HCT116 (cell line): ENCODE results near the gene NSUN4. TPM values are rescaled to one million over a fixed set of nuclear protein-coding genes. Genes with fewer than 3 reads are reported as not detected.
A peak's percentile ranks its signal among the peaks of the same experiment; 100 is the strongest.

Experiments used
- ATAC-seq: fragments of 200-7000 bp; cut with Tn5 transposase; 2 replicates; pipeline ENCODE4 v1.9.1; 2020; ENCODE audit warnings: mild to moderate bottlenecking, moderate library complexity
- BruUV-seq: library from RNA; stranded (reverse); fragments of 400-500 nt; replicated peaks from 2 replicates; lab custom pipeline; 2021; lab: Mats Ljungman, UMichigan
- CTCF ChIA-PET: fragments of 300-600 bp; sonication (Branson Sonifier 250); formaldehyde crosslinking; loops from one replicate; lab custom pipeline; 2021; ENCODE audit warnings: antibody characterized with exemption; lab: Charles Lee
- POLR2A ChIA-PET: fragments of 300-600, 350-600 bp; sonication (Branson Sonifier 250); formaldehyde crosslinking; loops from one replicate; lab custom pipeline; 2021; ENCODE audit warnings: antibody characterized with exemption; lab: Charles Lee
- RAD21 ChIA-PET, 2 experiments: fragments of 300-600 bp; sonication (Branson Sonifier 250); formaldehyde crosslinking; loops; one replicate each; lab custom pipeline; 2023; ENCODE audit warnings: low total read pairs in 2 of 2; ENCODE audit not compliant: uncharacterized antibody in 2 of 2, unreplicated experiment in 2 of 2, low non-redundant PET in 1 of 2; lab: Charles Lee
- DNase-seq: peaks from one replicate; pipeline ENCODE4 v3.0.0-alpha.2; 2010; ENCODE audit warnings: low read depth, low spot score
- H2AFZ ChIP-seq: fragments of 200-600 bp; shearing (Covaris generic), sonication (generic); 2 replicates; pipeline ENCODE4 v1.6.1; 2017; ENCODE audit warnings: low read depth, mixed run types, mixed read lengths, antibody characterized with exemption, low read length; ENCODE audit not compliant: poor library complexity, severe bottlenecking
- H3K27ac ChIP-seq: 2 replicates; pipeline ENCODE4 v1.5.1; 2012; ENCODE audit warnings: low read depth, low read length
- H3K27me3 ChIP-seq: fragments of 200-600 bp; sonication (generic); 2 replicates; pipeline ENCODE4 v1.6.1; 2016; ENCODE audit warnings: mixed run types, low read length, mixed read lengths; ENCODE audit not compliant: insufficient read depth
- H3K36me3 ChIP-seq, 2 experiments: fragments of 200-500 bp in 1 of 2; fragments of 200-600 bp in 1 of 2; sonication (Bioruptor generic) in 1 of 2; sonication (generic) in 1 of 2; 2 replicates each; pipeline versions ENCODE4 v1.5.1 to v1.6.1; 2014 to 2016; ENCODE audit warnings: low read length in 2 of 2, inconsistent platforms in 1 of 2, mixed read lengths in 1 of 2, mixed run types in 1 of 2; ENCODE audit not compliant: insufficient read depth in 2 of 2, control insufficient read depth in 1 of 2
- H3K4me1 ChIP-seq, 2 experiments: fragments of 200-600 bp in 1 of 2; sonication (generic) in 1 of 2; 2 replicates each; pipeline versions ENCODE4 v1.5.1 to v1.6.1; 2012 to 2017; ENCODE audit warnings: low read length in 2 of 2, inconsistent platforms in 1 of 2, mild to moderate bottlenecking in 1 of 2, mixed read lengths in 1 of 2, mixed run types in 1 of 2, moderate library complexity in 1 of 2; ENCODE audit not compliant: insufficient read depth in 2 of 2, control insufficient read depth in 1 of 2
- H3K4me2 ChIP-seq: fragments of 200-600 bp; sonication (generic); 2 replicates; pipeline ENCODE4 v1.6.1; 2017; ENCODE audit warnings: mixed run types, low read length, mixed read lengths
- H3K4me3 ChIP-seq, 2 experiments: fragments of 200-600 bp in 1 of 2; sonication (generic) in 1 of 2; replicated peaks in 1 of 2; 2 replicates each; pipeline ENCODE4 v1.5.1; 2011 to 2016; ENCODE audit warnings: low read length in 2 of 2, control low read depth in 1 of 2, low read depth in 1 of 2, mild to moderate bottlenecking in 1 of 2, mixed read lengths in 1 of 2, mixed run types in 1 of 2
- H3K79me2 ChIP-seq: fragments of 200-600 bp; sonication (generic); 2 replicates; pipeline ENCODE4 v1.6.1; 2017; ENCODE audit warnings: mild to moderate bottlenecking, mixed run types, low read length, moderate library complexity, mixed read lengths; ENCODE audit not compliant: insufficient read depth
- H3K9ac ChIP-seq: fragments of 200-600 bp; sonication (generic); 2 replicates; pipeline ENCODE4 v1.6.1; 2016; ENCODE audit warnings: low read length, mixed read lengths
- H3K9me2 ChIP-seq: fragments of 200-600 bp; sonication (generic), shearing (Covaris generic); 2 replicates; pipeline ENCODE4 v1.6.1; 2017; ENCODE audit warnings: mixed run types, mild to moderate bottlenecking, moderate library complexity; ENCODE audit not compliant: insufficient read depth
- H3K9me3 ChIP-seq, 2 experiments: fragments of 200-500 bp in 1 of 2; fragments of 200-600 bp in 1 of 2; sonication (Bioruptor generic) in 1 of 2; sonication (generic) in 1 of 2; 2 replicates each; pipeline ENCODE4 v1.6.1; 2014 to 2017; ENCODE audit warnings: low read length in 2 of 2, mixed read lengths in 2 of 2, inconsistent platforms in 1 of 2, low read depth in 1 of 2, mild to moderate bottlenecking in 1 of 2, mixed run types in 1 of 2, moderate library complexity in 1 of 2; ENCODE audit not compliant: control insufficient read depth in 1 of 2, insufficient read depth in 1 of 2
- H4K20me1 ChIP-seq: fragments of 200-600 bp; sonication (generic), shearing (Covaris generic); 2 replicates; pipeline ENCODE4 v1.6.1; 2017; ENCODE audit warnings: mixed run types, mild to moderate bottlenecking, moderate library complexity; ENCODE audit not compliant: insufficient read depth
- ATF3 ChIP-seq: IDR thresholded peaks from 2 replicates; pipeline ENCODE4 v1.6.1; 2012
- CBX3 ChIP-seq: IDR thresholded peaks from 2 replicates; pipeline ENCODE4 v1.6.1; 2012; ENCODE audit warnings: low read depth
- CEBPB ChIP-seq: IDR thresholded peaks from 2 replicates; pipeline ENCODE4 v1.6.1; 2012; ENCODE audit warnings: low read depth
- CTCF ChIP-seq, 3 experiments: fragments of 200-600 bp in 1 of 3; sonication (generic) in 1 of 3; IDR thresholded peaks in 2 of 3; conservative IDR thresholded peaks in 1 of 3; 2 replicates each; pipeline ENCODE4 v1.5.1; 2012 to 2017; ENCODE audit warnings: low read depth in 2 of 3, low read length in 2 of 3, antibody characterized with exemption in 1 of 3, borderline replicate concordance in 1 of 3, control low read depth in 1 of 3, mild to moderate bottlenecking in 1 of 3, mixed read lengths in 1 of 3, mixed run types in 1 of 3, moderate library complexity in 1 of 3; ENCODE audit not compliant: insufficient read depth in 1 of 3
- EGR1 ChIP-seq: IDR thresholded peaks from 2 replicates; pipeline ENCODE4 v1.6.1; 2012; ENCODE audit warnings: low read depth
- ELF1 ChIP-seq: IDR thresholded peaks from 2 replicates; pipeline ENCODE4 v1.6.1; 2012; ENCODE audit warnings: low read depth, borderline replicate concordance
- EZH2 ChIP-seq: fragments of 200-600 bp; sonication (generic); IDR thresholded peaks from 2 replicates; pipeline ENCODE4 v1.6.1; 2017; ENCODE audit warnings: antibody characterized with exemption, mixed run types
- EZH2phosphoT487 ChIP-seq: fragments of 200-600 bp; IDR thresholded peaks from 2 replicates; pipeline ENCODE4 v1.6.1; 2018; ENCODE audit warnings: antibody characterized with exemption, borderline replicate concordance
- FOSL1 ChIP-seq: IDR thresholded peaks from 2 replicates; pipeline ENCODE4 v1.6.1; 2012; ENCODE audit warnings: low read depth
- JUND ChIP-seq: IDR thresholded peaks from 2 replicates; pipeline ENCODE4 v1.6.1; 2012
- POLR2AphosphoS5 ChIP-seq: IDR thresholded peaks from 2 replicates; pipeline ENCODE4 v1.6.1; 2011; ENCODE audit warnings: mild to moderate bottlenecking, low read depth, low read length, moderate library complexity
- RAD21 ChIP-seq: IDR thresholded peaks from 2 replicates; pipeline ENCODE4 v1.6.1; 2012; ENCODE audit warnings: low read depth, mild to moderate bottlenecking
- REST ChIP-seq: IDR thresholded peaks from 2 replicates; pipeline ENCODE4 v1.6.1; 2012; ENCODE audit warnings: low read depth
- SIN3A ChIP-seq: IDR thresholded peaks from 2 replicates; pipeline ENCODE4 v1.6.1; 2012; ENCODE audit warnings: low read depth
- SRF ChIP-seq: IDR thresholded peaks from 2 replicates; pipeline ENCODE4 v1.6.1; 2012; ENCODE audit warnings: low read depth
- TCF7L2 ChIP-seq: IDR thresholded peaks from 2 replicates; pipeline ENCODE4 v1.7.0; 2011; ENCODE audit warnings: borderline replicate concordance, inconsistent platforms; ENCODE audit not compliant: insufficient read depth, insufficient read length; ENCODE audit errors: extremely low read depth
- ZFX ChIP-seq: fragments of 450-650 bp; IDR thresholded peaks from 2 replicates; pipeline ENCODE4 v1.6.1; 2017
- ZNF274 ChIP-seq: fragments of 200-500 bp; sonication (Bioruptor generic); IDR thresholded peaks from 2 replicates; pipeline ENCODE4 v1.6.1; 2014; ENCODE audit warnings: mild to moderate bottlenecking, low read depth, low read length, inconsistent platforms
- intact Hi-C: fragments of 100-400 bp; cut with micrococcal nuclease; formaldehyde crosslinking; loops from 2 replicates; pipeline ENCODE4 v1.10.0; 2022
- total RNA-seq: library from RNA; stranded (reverse); gene quantifications from one replicate; pipeline ENCODE4 v1.2.1, GENCODE V29; 2021; ENCODE audit not compliant: unreplicated experiment

Gene NSUN4
- total RNA-seq, 1 experiment from 2014 or later = 27.8 TPM

GRCh38 chr1:46315669-46316403, 24.8 kb upstream of the NSUN4 start:
- RAD21 ChIA-PET = interaction anchor here in 1 of 2 experiments (0.7 kb wide), 1 partner anchor 103 kb away, joined by 5 read pairs; no protein-coding TSS in a partner anchor
- no peak for ATAC-seq
- H3K79me2 ChIP-seq = peaks cover 8% of the 10 kb centered on the region; the same call in 1 of the 2 replicates
- no peaks in the 10 kb centered on the region for H3K27me3 ChIP-seq
- no peak overlapping the region for H2AFZ ChIP-seq
- no peak for TF ChIP-seq SRF
- no peak for TF ChIP-seq RAD21
- no peak for TF ChIP-seq POLR2AphosphoS5
- no peak for TF ChIP-seq ATF3
- no peak for TF ChIP-seq CEBPB
- TF ChIP-seq EZH2phosphoT487 = no peak
- TF ChIP-seq ZFX = no peak
- TF ChIP-seq CBX3 = no peak
- TF ChIP-seq TCF7L2 = no peak
- no peak for TF ChIP-seq SIN3A
- TF ChIP-seq ZNF274 = no peak
- no peak for TF ChIP-seq REST
- TF ChIP-seq FOSL1 = no peak
- TF ChIP-seq JUND = no peak
- TF ChIP-seq CTCF (IDR thresholded peaks at IDR 0.05 in 2 of 3, conservative IDR thresholded peaks at IDR 0.05 in 1 of 3; ENCODE audit: borderline replicate concordance in 1 of 3, insufficient read depth in 1 of 3, low read depth in 2 of 3, low read length in 2 of 3) = no peak
- TF ChIP-seq ELF1 = no peak
- TF ChIP-seq EZH2 = no peak
- no peak for TF ChIP-seq EGR1
- CTCF ChIA-PET = no interaction called here
- no peaks in the 10 kb centered on the region for H3K9me3 ChIP-seq
- no peak for DNase-seq
- intact Hi-C loops = no loop called here
- no peak overlapping the region for H3K4me2 ChIP-seq
- H3K9me2 ChIP-seq = no peaks in the 10 kb centered on the region
- no peaks in the 10 kb centered on the region for H4K20me1 ChIP-seq
- H3K4me1 ChIP-seq = no peaks in the 10 kb centered on the region
- POLR2A ChIA-PET = no interaction called here
- no peak overlapping the region for H3K4me3 ChIP-seq
- H3K9ac ChIP-seq = no peak overlapping the region
- H3K27ac ChIP-seq = no peak overlapping the region
- peaks cover 31 to 40% of the 10 kb centered on the region in 2 experiments for H3K36me3 ChIP-seq
- TSS peak; percentile 27 for BruUV-seq
